ENCODE data around the gene CAMKK1.
"Not testable (repeated sequence)": the region's sequence is repeated elsewhere in the genome, so short reads cannot be mapped to it uniquely, and the experiment has no call there.

CAMKK1 gene

GRCh38 chr17:3859940-3860339 is 32.9 kb downstream of the CAMKK1 start:
- Histone ChIP-seq H3K4me3 (ENCODE audit: extremely low read depth, insufficient read depth, low read length, poor library complexity, severe bottlenecking) (no peak overlapping the region), H3K4me1 (ENCODE audit: control insufficient read depth, insufficient read depth, low read length, poor library complexity, severe bottlenecking) (no peaks in the 10 kb centered on the region), H3K36me3 (ENCODE audit: control insufficient read depth, insufficient read depth, low read length) (peaks cover 2% of the 10 kb centered on the region), H3K27ac (ENCODE audit: low read depth, low read length, severe bottlenecking) (no peak overlapping the region), H3K9me3 (ENCODE audit: control insufficient read depth, low read length) (no peaks in the 10 kb centered on the region)
- WGBS, 2 experiments (ENCODE audit: insufficient coverage in 2 of 2), result 94% methylated on average over 5 to 7 of the region's 9 CpGs

- no peaks in the 10 kb centered on the region for H3K4me1 ChIP-seq (ENCODE audit: control insufficient read depth, insufficient read depth, low read length, poor library complexity, severe bottlenecking)
- no peak overlapping the region for H3K4me3 ChIP-seq (ENCODE audit: extremely low read depth, insufficient read depth, low read length, poor library complexity, severe bottlenecking)
- H3K9me3 ChIP-seq (ENCODE audit: control insufficient read depth, low read length), result no peaks in the 10 kb centered on the region
- H3K27ac ChIP-seq (ENCODE audit: low read depth, low read length, severe bottlenecking), result no peak overlapping the region
- peaks cover 2% of the 10 kb centered on the region for H3K36me3 ChIP-seq (ENCODE audit: control insufficient read depth, insufficient read depth, low read length)
- 75 to 86% methylated on average over 11 to 16 of the region's 16 CpGs for WGBS, 2 experiments (ENCODE audit: insufficient coverage in 2 of 2)
These were observed 35.4 kb downstream of the CAMKK1 start for GRCh38 chr17:3857261-3858105.

GRCh38 chr17:3854204-3854603 is 38.6 kb downstream of the CAMKK1 start:
- not testable (repeated sequence) for H3K9me3 ChIP-seq (ENCODE audit: control insufficient read depth, low read length); H3K4me1 ChIP-seq (ENCODE audit: control insufficient read depth, insufficient read depth, low read length, poor library complexity, severe bottlenecking); H3K4me3 ChIP-seq (ENCODE audit: extremely low read depth, insufficient read depth, low read length, poor library complexity, severe bottlenecking); H3K36me3 ChIP-seq (ENCODE audit: control insufficient read depth, insufficient read depth, low read length); H3K27ac ChIP-seq (ENCODE audit: low read depth, low read length, severe bottlenecking)
- 100% methylated on average over 3 of the region's 36 CpGs; no CpG with 5 or more reads in 1 of the 2 experiments for WGBS, 2 experiments (ENCODE audit: insufficient coverage in 2 of 2)

GRCh38 chr17:3852561-3852960 is 40.3 kb downstream of the CAMKK1 start:
- no peak overlapping the region for H3K4me3 ChIP-seq (ENCODE audit: extremely low read depth, insufficient read depth, low read length, poor library complexity, severe bottlenecking)
- WGBS, 2 experiments (ENCODE audit: insufficient coverage in 2 of 2), result 79 to 85% methylated on average over 10 of the region's 10 CpGs
- H3K36me3 ChIP-seq (ENCODE audit: control insufficient read depth, insufficient read depth, low read length), result no peaks in the 10 kb centered on the region

GRCh38 chr17:3851461-3852100 is 41.3 kb downstream of the CAMKK1 start:
- 85 to 90% methylated on average over 22 to 24 of the region's 24 CpGs for WGBS, 2 experiments (ENCODE audit: insufficient coverage in 2 of 2)
- Histone ChIP-seq H3K36me3 (ENCODE audit: control insufficient read depth, insufficient read depth, low read length) (no peaks in the 10 kb centered on the region), H3K27ac (ENCODE audit: low read depth, low read length, severe bottlenecking) (no peak overlapping the region), H3K9me3 (ENCODE audit: control insufficient read depth, low read length) (no peaks in the 10 kb centered on the region), H3K4me1 (ENCODE audit: control insufficient read depth, insufficient read depth, low read length, poor library complexity, severe bottlenecking) (no peaks in the 10 kb centered on the region), H3K4me3 (ENCODE audit: extremely low read depth, insufficient read depth, low read length, poor library complexity, severe bottlenecking) (no peak overlapping the region)

More at GRCh38 chr17:3852561-3852960, 40.3 kb downstream of the CAMKK1 start:
- H3K9me3 ChIP-seq (ENCODE audit: control insufficient read depth, low read length), result no peaks in the 10 kb centered on the region
- no peak overlapping the region for H3K27ac ChIP-seq (ENCODE audit: low read depth, low read length, severe bottlenecking)
- no peaks in the 10 kb centered on the region for H3K4me1 ChIP-seq (ENCODE audit: control insufficient read depth, insufficient read depth, low read length, poor library complexity, severe bottlenecking)

GRCh38 chr17:3848229-3848835 is 44.5 kb downstream of the CAMKK1 start:
- H3K27ac ChIP-seq (ENCODE audit: low read depth, low read length, severe bottlenecking), result no peak overlapping the region
- no peaks in the 10 kb centered on the region for H3K9me3 ChIP-seq (ENCODE audit: control insufficient read depth, low read length)
- H3K4me1 ChIP-seq (ENCODE audit: control insufficient read depth, insufficient read depth, low read length, poor library complexity, severe bottlenecking), result no peaks in the 10 kb centered on the region
- WGBS, 2 experiments (ENCODE audit: insufficient coverage in 2 of 2), result 87 to 98% methylated on average over 4 to 6 of the region's 9 CpGs
- H3K4me3 ChIP-seq (ENCODE audit: extremely low read depth, insufficient read depth, low read length, poor library complexity, severe bottlenecking), result no peak overlapping the region
- peaks cover 12% of the 10 kb centered on the region for H3K36me3 ChIP-seq (ENCODE audit: control insufficient read depth, insufficient read depth, low read length)

GRCh38 chr17:3847165-3847670 is 45.6 kb downstream of the CAMKK1 start:
- 92 to 98% methylated on average over 7 to 9 of the region's 9 CpGs for WGBS, 2 experiments (ENCODE audit: insufficient coverage in 2 of 2)
- H3K4me3 ChIP-seq (ENCODE audit: extremely low read depth, insufficient read depth, low read length, poor library complexity, severe bottlenecking), result no peak overlapping the region
- H3K9me3 ChIP-seq (ENCODE audit: control insufficient read depth, low read length), result no peaks in the 10 kb centered on the region
- peaks cover 24% of the 10 kb centered on the region for H3K36me3 ChIP-seq (ENCODE audit: control insufficient read depth, insufficient read depth, low read length)
- no peak overlapping the region for H3K27ac ChIP-seq (ENCODE audit: low read depth, low read length, severe bottlenecking)
- H3K4me1 ChIP-seq (ENCODE audit: control insufficient read depth, insufficient read depth, low read length, poor library complexity, severe bottlenecking), result no peaks in the 10 kb centered on the region

- H3K27ac ChIP-seq (ENCODE audit: low read depth, low read length, severe bottlenecking), result no peak overlapping the region
- 19 to 39% methylated on average over 8 to 10 of the region's 17 CpGs for WGBS, 2 experiments (ENCODE audit: insufficient coverage in 2 of 2)
- peaks cover 30% of the 10 kb centered on the region for H3K36me3 ChIP-seq (ENCODE audit: control insufficient read depth, insufficient read depth, low read length)
- H3K9me3 ChIP-seq (ENCODE audit: control insufficient read depth, low read length), result no peaks in the 10 kb centered on the region
- no peaks in the 10 kb centered on the region for H3K4me1 ChIP-seq (ENCODE audit: control insufficient read depth, insufficient read depth, low read length, poor library complexity, severe bottlenecking)
- peak overlapping the region; percentile 98 for H3K4me3 ChIP-seq (ENCODE audit: extremely low read depth, insufficient read depth, low read length, poor library complexity, severe bottlenecking)
These were observed 46.3 kb downstream of the CAMKK1 start for GRCh38 chr17:3846437-3847164.

- Histone ChIP-seq H3K4me3 (ENCODE audit: extremely low read depth, insufficient read depth, low read length, poor library complexity, severe bottlenecking) (peak within 1 kb of the TSS; percentile 98), H3K36me3 (ENCODE audit: control insufficient read depth, insufficient read depth, low read length) (peaks cover 38% of the 10 kb centered on the region), H3K9me3 (ENCODE audit: control insufficient read depth, low read length) (no peaks in the 10 kb centered on the region), H3K27ac (ENCODE audit: low read depth, low read length, severe bottlenecking) (peak within 1 kb of the TSS; percentile 87), H3K4me1 (ENCODE audit: control insufficient read depth, insufficient read depth, low read length, poor library complexity, severe bottlenecking) (no peaks in the 10 kb centered on the region)
- WGBS, 2 experiments (ENCODE audit: insufficient coverage in 2 of 2), result 0% methylated on average over 42 to 55 of the region's 76 CpGs
These were observed 47.0 kb downstream of the CAMKK1 start, which contains the start of gene NCBP3 for GRCh38 chr17:3845621-3846436. TSS of gene NCBP3 (minus strand) at chr17:3846246. CDS start at chr17:3846223, 23 bp downstream.
